ENCODE results near the gene TBC1D1. TPM values are rescaled to one million over a fixed set of nuclear protein-coding genes. Genes with fewer than 3 reads are reported as not detected.
"Not testable (repeated sequence)": the region's sequence is repeated elsewhere in the genome, so short reads cannot be mapped to it uniquely, and the experiment has no call there.

The TBC1D1 gene
- polyA plus RNA-seq, 3 donors, result 23.3 to 70.0 (median 31.5) TPM

- Histone ChIP-seq H3K9ac (ENCODE audit: insufficient read depth, low read length, poor library complexity, severe bottlenecking) (no peak overlapping the region), H3K36me3 (replicated peaks in 1 of 2; ENCODE audit: control insufficient read depth in 1 of 2, insufficient read depth in 2 of 2, low read length in 2 of 2) (peaks cover 56 to 83% of the 10 kb centered on the region in 2 donors), H4K20me1 (ENCODE audit: insufficient read depth, low read length) (peaks cover 31% of the 10 kb centered on the region), H2AFZ (ENCODE audit: insufficient read depth, low read depth, low read length, poor library complexity, severe bottlenecking) (no peak overlapping the region), H3K4me2 (replicated peaks; ENCODE audit: extremely low read depth, low read length, poor library complexity, severe bottlenecking) (no peak overlapping the region), H3K79me2 (ENCODE audit: insufficient read depth, low read length) (peaks cover 67% of the 10 kb centered on the region), H3K27me3 (ENCODE audit: control insufficient read depth in 2 of 2, insufficient read depth in 2 of 2, low read length in 2 of 2) (no peaks in the 10 kb centered on the region), H3K9me3 (replicated peaks in 1 of 2; ENCODE audit: control insufficient read depth in 1 of 2, insufficient read depth in 1 of 2, low read length in 2 of 2) (no peaks in the 10 kb centered on the region), H3K4me1 (ENCODE audit: control insufficient read depth in 1 of 2, insufficient read depth in 2 of 2, low read length in 2 of 2) (no peaks in the 10 kb centered on the region), H3K4me3 (replicated peaks in 1 of 3; ENCODE audit: low read depth in 2 of 3, low read length in 3 of 3) (no peak overlapping the region), H3K27ac (ENCODE audit: low read depth in 1 of 2, low read length in 2 of 2) (peak overlapping the region in 1 of 2 donors; percentile 12)
- Mint-ChIP-seq H3K27me3 (ENCODE audit: low read depth in 3 of 3) (peaks cover 0 to 2% (median 0%) of the 10 kb centered on the region in 3 donors), H3K4me3 (no peak overlapping the region), H3K9me3 (no peaks in the 10 kb centered on the region), H3K4me1 (peaks cover 7% of the 10 kb centered on the region), H3K27ac (no peak overlapping the region), H3K36me3 (peaks cover 57 to 78% of the 10 kb centered on the region in 2 donors)
- WGBS (ENCODE audit: insufficient coverage), result no CpG with 5 or more reads among the region's 5 CpGs
- TF ChIP-seq CTCF (IDR thresholded peaks at IDR 0.05), result no peak
- no peak for DNase-seq
- intact Hi-C loops (cut with micrococcal nuclease), result no loop called here
These were observed 126.7 kb downstream of the TBC1D1 start for GRCh38 chr4:38017609-38018008.

GRCh38 chr4:38020386-38020785, 129.5 kb downstream of the TBC1D1 start:
- H3K4me3 Mint-ChIP-seq, result no peak overlapping the region
- H3K36me3 Mint-ChIP-seq, result peaks cover 52 to 76% of the 10 kb centered on the region in 2 donors

GRCh38 chr4:38020961-38021360, 130.1 kb downstream of the TBC1D1 start:
- H3K27me3 ChIP-seq (ENCODE audit: control insufficient read depth in 2 of 2, insufficient read depth in 2 of 2, low read length in 2 of 2); DNase-seq; H3K9ac ChIP-seq (ENCODE audit: insufficient read depth, low read length, poor library complexity, severe bottlenecking); H3K9me3 Mint-ChIP-seq; H2AFZ ChIP-seq (ENCODE audit: insufficient read depth, low read depth, low read length, poor library complexity, severe bottlenecking); H3K4me3 ChIP-seq (replicated peaks in 1 of 3; ENCODE audit: low read depth in 2 of 3, low read length in 3 of 3); H3K27me3 Mint-ChIP-seq (ENCODE audit: low read depth in 3 of 3); H3K9me3 ChIP-seq (replicated peaks in 1 of 2; ENCODE audit: control insufficient read depth in 1 of 2, insufficient read depth in 1 of 2, low read length in 2 of 2); H3K4me3 Mint-ChIP-seq; H3K4me2 ChIP-seq (replicated peaks; ENCODE audit: extremely low read depth, low read length, poor library complexity, severe bottlenecking): not testable (repeated sequence)
- peak overlapping the region in 4 of 7 donors; percentile 9 to 62 (median 40) for H3K27ac Mint-ChIP-seq
- H3K4me1 ChIP-seq (ENCODE audit: control insufficient read depth in 1 of 2, insufficient read depth in 2 of 2, low read length in 2 of 2), result peaks cover 10 to 16% of the 10 kb centered on the region in 2 donors
- H4K20me1 ChIP-seq (ENCODE audit: insufficient read depth, low read length), result peaks cover 16% of the 10 kb centered on the region
- peak overlapping the region in 1 of 2 donors; percentile 63 for H3K27ac ChIP-seq (ENCODE audit: low read depth in 1 of 2, low read length in 2 of 2)
- peaks cover 25% of the 10 kb centered on the region for H3K4me1 Mint-ChIP-seq
- intact Hi-C loops (cut with micrococcal nuclease), result loop anchor here in 1 of 2 donors (5.0 kb wide), 1 partner anchor 49 kb away; no protein-coding TSS in a partner anchor
- H3K79me2 ChIP-seq (ENCODE audit: insufficient read depth, low read length), result peaks cover 43% of the 10 kb centered on the region
- WGBS (ENCODE audit: insufficient coverage), result 100% methylated on average over 1 of the region's 4 CpGs
- peaks cover 52 to 76% of the 10 kb centered on the region in 2 donors for H3K36me3 Mint-ChIP-seq
- peaks cover 42 to 73% of the 10 kb centered on the region in 2 donors for H3K36me3 ChIP-seq (replicated peaks in 1 of 2; ENCODE audit: control insufficient read depth in 1 of 2, insufficient read depth in 2 of 2, low read length in 2 of 2)

More at GRCh38 chr4:38020386-38020785, 129.5 kb downstream of the TBC1D1 start:
- 96% methylated on average over 5 of the region's 7 CpGs for WGBS (ENCODE audit: insufficient coverage)
- DNase-seq, result no peak
- H3K4me2 ChIP-seq (replicated peaks; ENCODE audit: extremely low read depth, low read length, poor library complexity, severe bottlenecking), result no peak overlapping the region
- H3K79me2 ChIP-seq (ENCODE audit: insufficient read depth, low read length), result peaks cover 49% of the 10 kb centered on the region
- Mint-ChIP-seq H3K9me3 (no peaks in the 10 kb centered on the region), H3K4me1 (peaks cover 25% of the 10 kb centered on the region), H3K27ac (no peak overlapping the region), H3K27me3 (ENCODE audit: low read depth in 3 of 3) (peaks cover 0 to 2% (median 0%) of the 10 kb centered on the region in 3 donors)
- H3K4me3 ChIP-seq (replicated peaks in 1 of 3; ENCODE audit: low read depth in 2 of 3, low read length in 3 of 3), result no peak overlapping the region
- intact Hi-C loops (cut with micrococcal nuclease), result loop anchor here in 1 of 2 donors (5.0 kb wide), 1 partner anchor 48 kb away; no protein-coding TSS in a partner anchor
- H3K9me3 ChIP-seq (replicated peaks in 1 of 2; ENCODE audit: control insufficient read depth in 1 of 2, insufficient read depth in 1 of 2, low read length in 2 of 2), result no peaks in the 10 kb centered on the region
- no peak overlapping the region for H3K9ac ChIP-seq (ENCODE audit: insufficient read depth, low read length, poor library complexity, severe bottlenecking)
- peaks cover 44 to 73% of the 10 kb centered on the region in 2 donors for H3K36me3 ChIP-seq (replicated peaks in 1 of 2; ENCODE audit: control insufficient read depth in 1 of 2, insufficient read depth in 2 of 2, low read length in 2 of 2)
- TF ChIP-seq CTCF (IDR thresholded peaks at IDR 0.05), result no peak
- no peak overlapping the region for H3K27ac ChIP-seq (ENCODE audit: low read depth in 1 of 2, low read length in 2 of 2)
- no peak overlapping the region for H2AFZ ChIP-seq (ENCODE audit: insufficient read depth, low read depth, low read length, poor library complexity, severe bottlenecking)
- peaks cover 22% of the 10 kb centered on the region for H4K20me1 ChIP-seq (ENCODE audit: insufficient read depth, low read length)
- peaks cover 10 to 16% of the 10 kb centered on the region in 2 donors for H3K4me1 ChIP-seq (ENCODE audit: control insufficient read depth in 1 of 2, insufficient read depth in 2 of 2, low read length in 2 of 2)
- H3K27me3 ChIP-seq (ENCODE audit: control insufficient read depth in 2 of 2, insufficient read depth in 2 of 2, low read length in 2 of 2), result no peaks in the 10 kb centered on the region

Measured in CD14-positive monocyte (primary cell).